GM06990 (cell line): ENCODE measurements around the gene MAP7.
"Not testable (repeated sequence)": the region's sequence is repeated elsewhere in the genome, so short reads cannot be mapped to it uniquely, and the experiment has no call there.

Experiments used
- DNase-seq: peaks from one replicate; pipeline ENCODE4 v3.0.0-alpha.2; 2011; ENCODE audit not compliant: insufficient read length; ENCODE audit errors: extremely low read depth
- H3K27me3 ChIP-seq: replicated peaks from 2 replicates; pipeline ENCODE4 v1.6.0; 2011; ENCODE audit warnings: low read length; ENCODE audit not compliant: control insufficient read depth, insufficient read depth
- H3K36me3 ChIP-seq: 2 replicates; pipeline ENCODE4 v1.5.1; 2011; ENCODE audit warnings: low read length; ENCODE audit not compliant: control insufficient read depth, insufficient read depth
- H3K4me3 ChIP-seq: replicated peaks from 2 replicates; pipeline ENCODE4 v1.5.1; 2011; ENCODE audit warnings: low read depth, mild to moderate bottlenecking, control low read depth, low read length
- TF ChIP-seq, protein P1 (sequence below): IDR thresholded peaks from 2 replicates; pipeline ENCODE4 v1.5.1; 2011; ENCODE audit warnings: low read length, control low read depth, mild to moderate bottlenecking, inconsistent platforms; ENCODE audit not compliant: insufficient read depth, poor library complexity, severe bottlenecking

Gene MAP7

DNA sequence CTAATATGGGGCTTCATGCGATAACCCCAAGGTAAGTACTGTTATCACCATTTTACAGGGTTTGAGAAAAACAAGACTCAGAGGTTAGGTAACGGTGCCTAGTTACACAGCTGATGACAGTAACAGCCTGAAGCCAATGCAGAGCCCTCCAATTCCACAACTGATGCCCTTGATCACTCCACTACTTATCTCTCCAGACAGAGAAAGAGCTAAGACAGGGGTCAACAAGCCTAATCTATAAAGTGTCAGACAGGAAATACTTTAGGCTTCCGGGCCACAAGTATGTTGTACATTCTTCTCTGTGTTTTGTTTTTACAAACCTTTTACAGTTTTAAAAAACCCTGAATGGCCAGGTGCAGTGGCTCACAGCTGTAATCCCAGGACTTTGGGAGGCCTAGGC is 50.9 kb downstream of the MAP7 start:
- TF ChIP-seq, protein P1, sequence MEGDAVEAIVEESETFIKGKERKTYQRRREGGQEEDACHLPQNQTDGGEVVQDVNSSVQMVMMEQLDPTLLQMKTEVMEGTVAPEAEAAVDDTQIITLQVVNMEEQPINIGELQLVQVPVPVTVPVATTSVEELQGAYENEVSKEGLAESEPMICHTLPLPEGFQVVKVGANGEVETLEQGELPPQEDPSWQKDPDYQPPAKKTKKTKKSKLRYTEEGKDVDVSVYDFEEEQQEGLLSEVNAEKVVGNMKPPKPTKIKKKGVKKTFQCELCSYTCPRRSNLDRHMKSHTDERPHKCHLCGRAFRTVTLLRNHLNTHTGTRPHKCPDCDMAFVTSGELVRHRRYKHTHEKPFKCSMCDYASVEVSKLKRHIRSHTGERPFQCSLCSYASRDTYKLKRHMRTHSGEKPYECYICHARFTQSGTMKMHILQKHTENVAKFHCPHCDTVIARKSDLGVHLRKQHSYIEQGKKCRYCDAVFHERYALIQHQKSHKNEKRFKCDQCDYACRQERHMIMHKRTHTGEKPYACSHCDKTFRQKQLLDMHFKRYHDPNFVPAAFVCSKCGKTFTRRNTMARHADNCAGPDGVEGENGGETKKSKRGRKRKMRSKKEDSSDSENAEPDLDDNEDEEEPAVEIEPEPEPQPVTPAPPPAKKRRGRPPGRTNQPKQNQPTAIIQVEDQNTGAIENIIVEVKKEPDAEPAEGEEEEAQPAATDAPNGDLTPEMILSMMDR: no peak
- Histone ChIP-seq H3K4me3 (no peak overlapping the region), H3K36me3 (no peaks in the 10 kb centered on the region), H3K27me3 (no peaks in the 10 kb centered on the region; the same call in 1 of the 2 replicates)
- DNase-seq: no peak

DNA sequence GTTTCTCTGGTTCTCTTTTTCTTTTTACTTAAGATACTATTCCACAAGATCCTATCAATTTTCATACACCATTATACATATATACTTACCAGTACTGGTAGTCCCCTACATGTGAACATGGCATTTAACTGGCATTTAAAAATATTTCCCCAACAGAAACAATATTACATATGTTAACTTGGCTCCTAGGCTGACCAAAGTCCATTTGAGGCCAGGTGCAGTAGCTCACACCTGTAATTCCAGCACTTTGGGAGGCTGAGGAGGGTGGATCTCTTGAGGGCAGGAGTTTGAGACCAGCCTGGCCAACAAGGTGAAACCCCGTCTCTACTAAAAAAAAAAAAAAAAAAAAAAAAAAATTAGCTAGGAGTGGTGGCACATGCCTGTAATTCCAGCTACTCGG is 53.8 kb downstream of the MAP7 start:
- H3K4me3 ChIP-seq, H3K36me3 ChIP-seq, DNase-seq, H3K27me3 ChIP-seq: not testable (repeated sequence)

DNA sequence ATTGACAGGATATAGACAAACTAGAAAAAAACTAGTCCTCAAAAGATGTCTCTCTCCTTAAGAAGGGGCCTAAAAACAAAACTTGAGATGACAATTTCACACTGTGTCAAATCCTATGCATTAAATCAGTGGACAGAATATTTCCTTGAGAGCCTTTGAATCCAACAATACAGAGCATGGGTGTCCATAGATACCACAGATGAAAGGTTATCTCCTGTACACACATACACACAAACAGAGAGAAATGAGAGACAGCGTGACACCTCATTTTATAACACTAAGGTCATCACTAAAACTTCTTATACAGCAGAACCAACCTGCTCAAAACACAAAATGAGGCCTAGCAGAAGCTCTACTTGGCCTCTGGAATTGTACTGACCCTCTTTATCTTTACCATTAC is 55.5 kb downstream of the MAP7 start:
- Histone ChIP-seq H3K27me3 (no peaks in the 10 kb centered on the region; the same call in 1 of the 2 replicates), H3K4me3 (no peak overlapping the region), H3K36me3 (no peaks in the 10 kb centered on the region)
- TF ChIP-seq, protein P1: no peak
- no peak for DNase-seq

DNA sequence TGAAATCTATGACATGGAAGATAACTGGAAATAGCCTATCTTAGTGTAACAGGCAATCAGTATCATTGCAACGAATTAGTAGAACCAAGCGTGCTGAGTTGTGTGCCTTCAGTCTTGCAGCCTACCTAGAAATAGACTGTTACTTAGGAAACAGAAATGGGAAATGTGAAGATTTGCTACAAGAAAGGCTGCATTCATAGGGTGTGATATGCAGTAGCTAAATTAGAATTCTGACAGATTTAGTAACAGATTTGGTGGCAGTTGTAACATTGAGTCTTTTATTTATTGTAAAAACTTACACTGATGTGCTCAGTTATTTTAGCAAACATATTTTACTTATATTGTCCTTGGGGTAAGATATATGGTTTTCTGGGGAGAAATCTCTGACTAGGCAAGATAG is 56.2 kb downstream of the MAP7 start:
- no peak for DNase-seq
- TF ChIP-seq, protein P1: no peak
- H3K4me3 ChIP-seq: no peak overlapping the region
- H3K27me3 ChIP-seq: no peaks in the 10 kb centered on the region; the same call in 1 of the 2 replicates
- no peaks in the 10 kb centered on the region for H3K36me3 ChIP-seq

DNA sequence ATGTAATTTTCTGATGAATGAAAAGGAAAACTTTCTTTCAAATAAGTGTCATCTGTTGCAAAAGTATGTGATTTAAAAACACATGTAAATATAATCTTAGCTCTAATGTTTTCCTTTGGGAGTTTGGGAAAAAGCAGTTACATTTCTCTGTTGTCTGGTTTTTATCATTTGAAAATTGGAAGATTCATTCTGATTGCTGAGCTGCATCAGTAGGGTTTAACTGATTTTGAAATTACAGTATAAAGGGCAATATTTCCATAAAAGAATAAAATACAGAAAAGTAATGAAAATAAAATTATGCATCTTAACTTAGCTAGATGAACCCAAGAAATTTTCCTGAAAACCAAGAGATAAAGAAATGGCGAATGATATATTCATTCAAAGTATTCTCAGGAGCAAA is 57.8 kb downstream of the MAP7 start:
- no peaks in the 10 kb centered on the region; the same call in 1 of the 2 replicates for H3K27me3 ChIP-seq
- TF ChIP-seq, protein P1: no peak
- DNase-seq: no peak
- no peaks in the 10 kb centered on the region for H3K36me3 ChIP-seq
- H3K4me3 ChIP-seq: no peak overlapping the region

DNA sequence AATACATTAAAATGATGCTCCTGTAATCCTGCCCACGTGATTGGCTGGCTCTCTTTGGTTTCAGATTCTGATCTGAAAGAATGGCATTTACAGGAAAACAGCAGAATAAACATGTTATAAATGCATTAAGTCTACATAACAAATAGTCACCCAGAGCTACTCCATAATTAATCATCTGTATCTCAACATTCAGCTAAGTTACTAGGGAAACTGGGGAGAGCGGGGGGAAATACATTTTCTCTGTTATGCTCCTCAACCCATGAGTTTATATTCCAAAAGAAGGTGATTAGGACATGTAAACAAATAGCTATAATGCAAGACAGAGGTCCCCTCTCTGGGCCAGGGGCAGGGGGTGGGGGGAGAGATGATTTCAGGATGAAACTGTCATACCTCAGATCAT is 58.5 kb downstream of the MAP7 start:
- Histone ChIP-seq H3K4me3 (no peak overlapping the region), H3K36me3 (no peaks in the 10 kb centered on the region), H3K27me3 (no peaks in the 10 kb centered on the region; the same call in 1 of the 2 replicates)
- TF ChIP-seq, protein P1: no peak
- DNase-seq: no peak
